NK-92 (cell line): ENCODE data around the gene AP3D1.
"Not testable (repeated sequence)": the region's sequence is repeated elsewhere in the genome, so short reads cannot be mapped to it uniquely, and the experiment has no call there.

Experiments used
- DNase-seq: peaks from one replicate; lab custom pipeline; 2025; ENCODE audit not compliant: unreplicated experiment; lab: John Stamatoyannopoulos, UW

Gene AP3D1

DNA sequence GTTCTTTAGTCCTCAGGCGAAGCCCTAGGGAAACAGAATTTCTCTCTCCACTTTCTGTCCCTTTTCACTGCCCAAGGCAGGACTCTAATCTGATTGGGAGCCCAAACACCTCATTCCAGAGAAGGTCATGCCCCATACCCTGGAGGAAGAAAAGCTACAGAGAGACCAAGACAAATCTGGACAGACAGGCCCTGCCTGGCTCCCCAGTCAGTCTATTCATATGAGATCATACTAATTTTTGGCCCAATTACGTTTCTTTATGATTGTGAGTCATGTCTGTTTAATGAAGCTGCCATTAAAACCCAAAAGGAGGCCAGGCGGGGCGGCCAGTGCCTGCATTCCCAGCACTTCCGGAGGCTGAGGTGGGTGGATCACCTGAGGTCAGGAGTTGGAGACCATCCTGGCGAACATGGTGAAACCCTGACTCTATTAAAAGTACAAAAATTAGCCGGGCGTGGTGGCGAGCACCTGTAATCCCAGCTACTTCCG is 3.3 kb upstream of the AP3D1 start:
- DNase-seq, result no peak

DNA sequence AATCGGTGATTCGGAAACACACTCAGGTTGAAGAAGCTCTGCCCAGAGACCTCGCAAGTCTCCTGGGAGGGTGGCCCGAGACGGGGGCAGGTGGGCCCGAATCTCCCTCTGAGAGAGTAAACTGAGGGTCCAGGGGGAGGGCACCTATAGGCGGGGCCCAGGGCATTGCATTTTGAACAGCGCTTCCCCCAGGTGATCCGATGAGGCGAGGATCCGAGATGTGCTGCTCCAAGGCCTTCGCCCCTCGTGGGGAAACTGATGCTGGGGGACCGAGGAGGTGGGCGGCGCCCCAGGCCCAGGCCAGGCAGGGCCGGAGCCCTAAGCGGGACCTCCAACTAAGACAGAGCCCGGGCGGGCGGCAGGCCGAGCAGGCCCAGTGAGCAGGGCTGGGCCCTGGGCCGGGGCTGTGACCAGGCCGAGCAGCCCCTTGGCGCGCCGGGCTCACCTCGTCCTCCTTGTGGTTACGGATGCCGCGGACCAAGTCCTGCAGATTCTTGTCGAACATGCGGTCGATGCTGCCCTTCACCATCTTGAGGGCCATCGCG is 500 bp downstream of the AP3D1 start:
- DNase-seq, result no peak

- no peak for DNase-seq
Measured at GRCh38 chr19:2149980-2150793, 1.2 kb downstream of the AP3D1 start.

DNA sequence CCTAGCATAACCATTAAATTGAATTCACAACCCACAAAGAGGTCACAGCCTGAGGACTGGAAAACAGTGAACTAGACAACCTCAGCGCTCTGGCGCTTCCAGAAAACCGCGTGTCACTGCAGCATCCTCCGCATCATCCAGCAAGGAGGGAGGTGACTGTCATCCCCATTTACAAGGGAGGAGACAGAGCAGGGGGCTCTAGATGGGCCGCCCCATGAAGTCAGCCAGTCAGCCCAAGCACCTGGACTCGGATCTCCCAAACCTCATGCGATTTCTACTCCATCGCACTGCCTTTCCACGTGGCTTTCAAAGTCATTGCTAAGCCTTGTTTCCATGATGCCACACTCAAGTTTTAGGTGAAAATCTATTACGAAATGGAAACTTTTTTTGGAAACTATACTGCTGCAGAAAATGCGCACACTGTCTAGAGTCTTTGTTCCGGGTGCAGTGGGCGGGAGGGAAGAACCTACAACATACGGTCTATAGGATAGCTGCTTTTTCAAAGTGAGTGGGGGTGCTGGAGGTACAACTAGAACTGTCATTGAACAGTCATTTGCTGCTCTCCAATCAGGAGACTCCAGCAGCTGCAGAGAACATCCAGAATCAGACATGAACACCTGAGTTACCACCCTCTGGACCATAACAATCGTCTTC is 2.8 kb downstream of the AP3D1 start:
- DNase-seq, result no peak

DNA sequence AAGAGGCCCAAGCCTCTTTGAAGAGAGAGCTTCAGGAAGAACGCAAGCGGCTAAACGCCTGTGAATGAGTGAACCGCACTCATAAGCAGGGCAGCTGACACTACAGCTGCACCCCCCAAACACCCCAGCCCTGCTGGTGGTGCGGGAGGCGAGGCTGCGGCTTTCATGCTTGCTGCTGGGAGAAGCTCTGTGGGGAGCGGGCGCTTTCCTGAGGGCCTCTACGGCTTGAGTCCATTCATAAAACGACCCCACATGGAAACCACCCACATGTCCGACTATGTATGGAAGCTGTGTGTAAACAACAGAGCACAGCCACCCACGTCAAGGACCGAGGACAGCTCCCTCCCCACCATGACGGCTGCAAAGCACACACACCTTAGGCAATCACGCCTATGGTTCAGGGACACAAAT is 5.5 kb downstream of the AP3D1 start:
- DNase-seq, result no peak

- DNase-seq, result no peak
Measured at GRCh38 chr19:2144190-2144589, 7.2 kb downstream of the AP3D1 start.

DNA sequence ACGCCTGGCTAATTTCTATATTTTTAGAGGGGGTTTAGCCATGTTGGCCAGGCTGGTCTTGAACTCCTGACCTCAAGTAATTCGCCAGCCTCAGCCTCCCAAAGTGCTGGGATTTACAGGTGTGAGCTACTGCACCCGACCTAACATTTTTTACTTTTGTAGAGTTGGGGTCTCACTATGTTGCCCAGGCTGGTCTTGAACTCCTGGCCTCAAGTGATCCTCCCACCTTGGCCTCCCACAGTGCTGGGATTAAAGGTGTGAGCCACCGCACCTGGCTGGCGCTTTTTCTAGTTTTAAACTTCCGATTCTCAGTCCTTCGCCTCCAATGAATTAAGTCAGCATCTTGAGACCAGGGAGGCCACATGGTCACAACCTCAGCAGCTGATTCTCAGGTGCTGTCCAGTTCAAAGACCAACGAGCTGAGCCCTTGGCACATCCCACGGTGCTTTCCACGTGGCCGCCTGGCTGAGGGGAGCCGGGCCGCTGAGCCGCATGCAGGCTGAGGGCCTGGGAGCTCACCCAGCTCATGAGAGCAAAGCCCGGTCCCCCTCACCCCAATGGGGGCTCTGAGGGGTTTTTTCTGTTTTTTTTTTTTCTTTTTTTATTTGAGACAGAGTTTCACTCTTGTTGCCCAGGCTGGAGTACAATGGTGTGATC is 9.1 kb downstream of the AP3D1 start:
- DNase-seq, result no peak

DNA sequence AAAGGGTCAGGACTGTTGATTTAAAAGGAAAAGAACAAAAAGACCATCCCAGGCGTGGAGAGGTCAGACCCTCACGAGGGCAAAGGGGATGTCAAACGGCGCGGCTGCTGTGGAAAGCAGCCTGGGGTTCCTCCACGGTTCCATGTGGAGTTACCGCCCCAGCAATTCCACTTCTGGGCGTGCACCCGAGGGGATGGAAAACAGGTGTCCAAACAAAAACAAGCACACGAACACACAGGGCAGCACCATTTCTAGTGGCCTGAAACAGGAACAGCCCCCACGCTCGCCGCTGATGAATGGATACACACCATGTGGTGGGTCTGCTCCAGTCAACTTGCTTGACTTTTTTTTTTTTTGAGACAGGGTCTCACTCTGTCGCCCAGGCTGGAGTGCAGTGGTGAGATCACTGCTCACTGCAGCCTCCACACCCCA is 11.2 kb downstream of the AP3D1 start:
- DNase-seq, result no peak

DNA sequence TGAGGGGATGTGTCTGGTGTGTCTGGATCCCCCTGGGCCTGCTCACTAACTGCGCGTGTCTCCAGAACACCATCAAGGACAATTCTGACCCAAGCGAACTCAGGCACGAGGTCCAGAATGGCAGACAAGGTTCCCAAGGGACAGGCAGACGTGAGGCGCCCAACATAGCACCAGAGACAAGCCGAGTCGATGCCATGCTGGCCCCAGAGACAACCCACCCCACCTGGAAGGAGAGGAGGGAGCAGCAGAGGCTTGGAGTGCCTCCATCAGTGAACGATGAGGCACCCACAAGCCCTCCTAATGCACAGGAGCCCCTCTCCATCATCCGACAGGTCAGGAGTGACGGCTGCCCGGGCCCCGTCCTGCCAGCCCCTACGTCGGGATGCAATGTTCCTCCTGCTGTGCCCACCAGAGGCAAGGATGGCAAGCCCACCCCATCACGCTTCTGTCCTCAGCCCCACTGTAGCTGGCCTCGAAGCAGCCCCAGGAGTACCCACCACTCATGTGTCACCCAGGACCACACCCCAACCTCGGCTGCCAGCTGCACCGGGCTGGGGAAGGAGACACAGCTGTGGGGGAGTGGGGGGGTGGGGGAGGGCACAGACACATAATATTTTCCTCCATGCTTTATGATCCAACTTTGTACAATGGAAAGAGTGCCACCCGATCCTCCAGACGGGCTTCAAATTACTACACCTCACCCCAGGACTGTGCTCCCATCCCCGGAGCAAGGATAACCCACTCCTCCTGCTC is 11.8 kb downstream of the AP3D1 start:
- no peak for DNase-seq

DNA sequence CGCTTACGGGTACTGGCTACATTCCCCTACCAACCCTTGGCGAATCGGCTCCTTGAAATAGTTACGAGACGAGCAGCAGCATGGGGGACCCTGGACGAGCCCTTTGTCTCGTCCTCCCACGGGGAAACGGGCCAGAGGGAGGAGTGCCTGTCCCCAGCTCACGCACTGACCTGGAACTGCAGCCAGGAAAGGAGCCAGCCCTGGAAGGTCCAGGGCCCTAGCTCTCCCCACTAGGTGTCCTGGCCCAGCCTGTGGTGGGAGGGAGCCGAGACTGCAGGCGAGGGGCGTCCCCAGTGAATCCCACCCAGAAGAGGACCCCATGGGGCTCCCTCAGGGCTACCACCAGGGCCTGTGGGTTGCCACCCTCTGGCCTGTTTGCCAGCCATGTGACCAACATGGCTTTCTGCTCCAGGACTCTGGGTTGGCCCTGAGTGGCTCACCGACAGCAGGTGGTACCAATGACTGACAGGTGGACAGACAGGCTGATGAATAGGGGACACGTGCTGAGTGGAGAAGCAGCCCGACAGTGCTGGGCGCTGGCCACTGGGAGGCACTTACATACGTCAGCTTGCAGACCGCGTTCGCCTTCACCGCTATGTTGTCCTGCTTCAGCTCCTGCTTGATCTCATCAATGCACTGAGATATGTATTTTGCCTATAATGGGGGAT is 13.2 kb downstream of the AP3D1 start:
- DNase-seq, result no peak

DNA sequence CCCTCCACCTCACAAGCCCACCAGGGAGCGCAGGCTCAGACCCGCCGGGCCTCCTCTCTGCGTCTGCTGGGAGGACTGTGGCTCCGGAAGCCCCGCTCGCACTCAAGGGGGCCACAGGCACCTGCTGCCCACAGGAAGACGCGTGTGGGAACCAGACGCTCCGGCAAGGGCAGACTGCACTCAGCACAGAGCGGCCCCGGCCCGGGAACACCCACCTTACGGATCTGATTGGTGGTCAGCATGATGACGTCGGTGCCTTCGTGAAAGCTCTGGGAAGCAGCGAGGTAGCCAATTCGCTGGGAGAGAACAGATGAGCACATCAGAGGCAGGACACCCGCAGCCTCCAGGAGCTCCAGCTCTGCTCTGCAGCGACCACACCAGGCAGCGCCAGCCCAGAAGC is 14.6 kb downstream of the AP3D1 start:
- DNase-seq, result no peak

GRCh38 chr19:2135474-2136402 is 15.6 kb downstream of the AP3D1 start:
- no peak for DNase-seq

DNA sequence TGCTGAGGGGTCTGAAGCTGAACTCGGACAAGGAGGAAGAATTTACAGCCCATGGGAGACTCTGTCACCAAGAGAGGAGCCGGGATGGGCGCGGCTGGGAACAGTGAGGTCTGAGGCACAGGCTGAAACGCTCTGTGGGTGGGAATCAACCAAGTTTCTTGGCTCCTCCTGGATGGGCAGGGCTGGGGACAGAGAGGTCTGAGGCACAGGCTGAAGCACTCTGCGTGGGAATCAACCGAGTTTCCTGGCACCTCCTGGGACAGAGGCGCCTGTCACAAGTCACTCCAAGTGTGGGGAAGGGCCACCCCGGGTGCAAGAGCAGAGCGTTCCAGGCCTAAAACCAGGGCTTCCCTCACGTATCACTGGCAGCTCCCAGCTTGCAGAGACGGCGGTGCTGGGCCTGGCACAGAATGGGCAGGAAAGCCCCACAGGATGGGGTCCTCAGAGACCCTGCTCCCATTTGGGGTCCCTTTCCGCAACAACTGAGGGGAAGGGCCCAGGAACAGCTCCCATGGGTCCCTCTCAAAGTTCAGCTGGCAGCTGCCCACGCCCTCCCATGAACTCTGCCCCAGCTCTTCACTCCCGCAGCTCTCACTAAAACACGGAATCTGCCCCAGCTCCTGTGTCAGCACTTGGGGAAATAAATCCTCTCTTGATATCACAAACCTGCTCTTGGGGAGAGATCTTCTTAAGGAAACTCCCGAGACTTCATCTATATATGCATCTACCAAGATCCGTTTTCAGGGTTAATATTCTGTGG is 18.5 kb downstream of the AP3D1 start:
- DNase-seq, result no peak

DNA sequence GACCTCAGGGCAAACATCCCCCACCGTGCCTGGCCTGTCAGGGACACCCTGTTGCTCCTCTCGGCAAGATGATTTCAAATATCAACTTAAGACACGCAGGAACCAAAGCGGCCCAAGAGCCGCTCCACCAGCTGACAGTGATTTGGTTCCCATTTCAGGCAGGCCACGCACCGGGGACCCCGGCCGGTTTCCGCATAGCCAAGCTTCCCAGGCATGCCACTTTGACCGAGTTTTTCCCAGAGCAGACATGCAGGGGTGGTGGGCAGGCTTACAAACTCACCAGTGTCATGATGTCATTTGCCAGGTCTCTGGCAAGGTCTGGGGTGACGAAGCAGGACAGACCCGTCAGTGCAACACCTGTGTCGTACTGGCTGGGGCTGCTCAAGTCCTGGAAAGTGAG is 19.2 kb downstream of the AP3D1 start:
- DNase-seq, result no peak

GRCh38 chr19:2131012-2131975 is 20.1 kb downstream of the AP3D1 start:
- DNase-seq, result not testable (repeated sequence)

- DNase-seq, result no peak
Measured at GRCh38 chr19:2129892-2130770, 21.2 kb downstream of the AP3D1 start.
